ENCODE measurements around the gene ADD1. TPM values are rescaled to one million over a fixed set of nuclear protein-coding genes. Genes with fewer than 3 reads are reported as not detected.

Gene ADD1
- total and polyA plus RNA-seq, 2 of the 13 experiments (the other 11 are each of a cell fraction or from before 2014, with no cell fraction given), result 73.9 to 122 TPM

DNA sequence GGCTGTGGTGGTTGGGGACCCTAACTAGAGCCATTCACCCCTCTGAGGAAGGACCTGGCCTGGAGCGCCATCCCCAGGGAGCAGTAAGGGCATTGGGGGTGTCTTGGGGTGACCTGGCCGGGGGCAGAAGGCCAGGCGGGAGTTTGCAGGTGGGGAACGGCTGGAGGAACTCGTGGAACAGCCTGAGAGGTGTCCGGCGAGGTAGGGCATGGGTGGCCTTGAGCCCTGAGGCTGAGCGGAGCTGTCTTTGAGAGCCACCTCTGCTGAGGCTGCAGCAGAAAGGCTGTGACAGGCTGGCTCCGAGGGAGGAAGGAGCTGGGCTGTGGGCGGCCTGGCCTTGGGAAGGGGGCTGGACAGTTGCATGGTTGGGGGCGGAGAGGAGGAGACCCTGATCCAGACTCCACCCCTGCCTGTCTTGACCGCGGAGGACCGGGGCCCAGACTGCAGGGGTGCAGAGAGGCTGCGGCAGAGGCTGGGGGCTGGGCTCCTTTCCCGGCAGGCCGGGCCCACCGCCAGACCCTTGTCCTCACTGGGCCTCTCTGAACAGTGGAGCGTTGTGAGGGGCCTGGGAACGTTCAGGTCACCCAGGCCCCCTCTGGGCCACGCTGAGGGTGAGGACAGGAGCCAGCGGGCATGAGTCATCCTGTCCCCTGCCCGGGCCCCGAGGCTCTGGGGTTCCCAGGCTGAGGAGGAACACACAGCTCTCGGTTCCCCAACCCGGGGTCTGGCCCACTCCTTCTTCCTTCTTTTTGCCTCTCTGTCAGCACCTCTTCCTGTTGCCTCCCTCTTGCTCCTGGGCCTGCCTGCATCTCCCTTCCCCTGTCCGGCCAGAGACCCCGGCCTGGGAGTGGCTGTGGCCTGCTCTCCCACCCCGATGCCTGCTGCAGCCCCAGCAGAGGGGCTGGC is 42.7 kb upstream of the ADD1 start (continued):
- TF ChIP-seq, protein P1, sequence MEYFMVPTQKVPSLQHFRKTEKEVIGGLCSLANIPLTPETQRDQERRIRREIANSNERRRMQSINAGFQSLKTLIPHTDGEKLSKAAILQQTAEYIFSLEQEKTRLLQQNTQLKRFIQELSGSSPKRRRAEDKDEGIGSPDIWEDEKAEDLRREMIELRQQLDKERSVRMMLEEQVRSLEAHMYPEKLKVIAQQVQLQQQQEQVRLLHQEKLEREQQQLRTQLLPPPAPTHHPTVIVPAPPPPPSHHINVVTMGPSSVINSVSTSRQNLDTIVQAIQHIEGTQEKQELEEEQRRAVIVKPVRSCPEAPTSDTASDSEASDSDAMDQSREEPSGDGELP (IDR thresholded peaks at IDR 0.05; ENCODE audit: borderline replicate concordance, low read depth), result peak; percentile 54; the same call in 1 of the 2 replicates
- TF ChIP-seq, protein P2, sequence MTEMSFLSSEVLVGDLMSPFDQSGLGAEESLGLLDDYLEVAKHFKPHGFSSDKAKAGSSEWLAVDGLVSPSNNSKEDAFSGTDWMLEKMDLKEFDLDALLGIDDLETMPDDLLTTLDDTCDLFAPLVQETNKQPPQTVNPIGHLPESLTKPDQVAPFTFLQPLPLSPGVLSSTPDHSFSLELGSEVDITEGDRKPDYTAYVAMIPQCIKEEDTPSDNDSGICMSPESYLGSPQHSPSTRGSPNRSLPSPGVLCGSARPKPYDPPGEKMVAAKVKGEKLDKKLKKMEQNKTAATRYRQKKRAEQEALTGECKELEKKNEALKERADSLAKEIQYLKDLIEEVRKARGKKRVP (CRISPR knock-in tag; IDR thresholded peaks at IDR 0.05), result peak in 1 of 2 experiments; percentile 8; a peak in 1 of 4 replicates
- TF ChIP-seq CEBPB (IDR thresholded peaks at IDR 0.05; ENCODE audit: borderline replicate concordance, low read depth, low read length) (no peak), BCL6 (CRISPR knock-in tag; IDR thresholded peaks at IDR 0.05) (peak; percentile 82), MAZ (IDR thresholded peaks at IDR 0.05; ENCODE audit: borderline replicate concordance, low read depth, low read length) (0 out of 2 replicates have a peak, but pooled peaks have one; percentile 67), MAZ (CRISPR knock-in tag; IDR thresholded peaks at IDR 0.05; ENCODE audit: low read depth) (peak; percentile 72; the same call in 1 of the 2 replicates), POGZ (CRISPR knock-in tag; IDR thresholded peaks at IDR 0.05) (0 out of 2 replicates have a peak, but pooled peaks have one; percentile 45), ZNF614 (CRISPR knock-in tag; IDR thresholded peaks at IDR 0.05; ENCODE audit: borderline replicate concordance) (0 out of 2 replicates have a peak, but pooled peaks have one; percentile 38), THYN1 (CRISPR knock-in tag; IDR thresholded peaks at IDR 0.05; ENCODE audit: borderline replicate concordance, low read depth) (no peak; the same call in 1 of the 2 replicates), ZNF33A (CRISPR knock-in tag; IDR thresholded peaks at IDR 0.05; ENCODE audit: borderline replicate concordance) (no peak), ZNF605 (CRISPR knock-in tag; IDR thresholded peaks at IDR 0.05) (peak; percentile 75; the same call in 1 of the 2 replicates)
- TF ChIP-seq, protein P3, sequence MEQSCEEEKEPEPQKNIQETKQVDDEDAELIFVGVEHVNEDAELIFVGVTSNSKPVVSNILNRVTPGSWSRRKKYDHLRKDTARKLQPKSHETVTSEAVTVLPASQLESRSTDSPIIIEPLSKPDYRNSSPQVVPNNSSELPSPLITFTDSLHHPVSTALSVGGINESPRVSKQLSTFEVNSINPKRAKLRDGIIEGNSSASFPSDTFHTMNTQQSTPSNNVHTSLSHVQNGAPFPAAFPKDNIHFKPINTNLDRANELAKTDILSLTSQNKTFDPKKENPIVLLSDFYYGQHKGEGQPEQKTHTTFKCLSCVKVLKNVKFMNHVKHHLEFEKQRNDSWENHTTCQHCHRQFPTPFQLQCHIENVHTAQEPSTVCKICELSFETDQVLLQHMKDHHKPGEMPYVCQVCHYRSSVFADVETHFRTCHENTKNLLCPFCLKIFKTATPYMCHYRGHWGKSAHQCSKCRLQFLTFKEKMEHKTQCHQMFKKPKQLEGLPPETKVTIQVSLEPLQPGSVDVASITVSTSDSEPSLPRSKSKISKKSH (CRISPR knock-in tag; IDR thresholded peaks at IDR 0.05; ENCODE audit: borderline replicate concordance), result 0 out of 2 replicates have a peak, but pooled peaks have one; percentile 69
- TF ChIP-seq, protein P4, sequence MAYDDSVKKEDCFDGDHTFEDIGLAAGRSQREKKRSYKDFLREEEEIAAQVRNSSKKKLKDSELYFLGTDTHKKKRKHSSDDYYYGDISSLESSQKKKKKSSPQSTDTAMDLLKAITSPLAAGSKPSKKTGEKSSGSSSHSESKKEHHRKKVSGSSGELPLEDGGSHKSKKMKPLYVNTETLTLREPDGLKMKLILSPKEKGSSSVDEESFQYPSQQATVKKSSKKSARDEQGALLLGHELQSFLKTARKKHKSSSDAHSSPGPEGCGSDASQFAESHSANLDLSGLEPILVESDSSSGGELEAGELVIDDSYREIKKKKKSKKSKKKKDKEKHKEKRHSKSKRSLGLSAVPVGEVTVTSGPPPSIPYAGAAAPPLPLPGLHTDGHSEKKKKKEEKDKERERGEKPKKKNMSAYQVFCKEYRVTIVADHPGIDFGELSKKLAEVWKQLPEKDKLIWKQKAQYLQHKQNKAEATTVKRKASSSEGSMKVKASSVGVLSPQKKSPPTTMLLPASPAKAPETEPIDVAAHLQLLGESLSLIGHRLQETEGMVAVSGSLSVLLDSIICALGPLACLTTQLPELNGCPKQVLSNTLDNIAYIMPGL (CRISPR knock-in tag; IDR thresholded peaks at IDR 0.05; ENCODE audit: borderline replicate concordance in 1 of 2, low read depth in 1 of 2), result 0 out of 4 replicates have a peak, but pooled peaks of 1 of the 2 experiments have one; percentile 12
- TF ChIP-seq, protein P5, sequence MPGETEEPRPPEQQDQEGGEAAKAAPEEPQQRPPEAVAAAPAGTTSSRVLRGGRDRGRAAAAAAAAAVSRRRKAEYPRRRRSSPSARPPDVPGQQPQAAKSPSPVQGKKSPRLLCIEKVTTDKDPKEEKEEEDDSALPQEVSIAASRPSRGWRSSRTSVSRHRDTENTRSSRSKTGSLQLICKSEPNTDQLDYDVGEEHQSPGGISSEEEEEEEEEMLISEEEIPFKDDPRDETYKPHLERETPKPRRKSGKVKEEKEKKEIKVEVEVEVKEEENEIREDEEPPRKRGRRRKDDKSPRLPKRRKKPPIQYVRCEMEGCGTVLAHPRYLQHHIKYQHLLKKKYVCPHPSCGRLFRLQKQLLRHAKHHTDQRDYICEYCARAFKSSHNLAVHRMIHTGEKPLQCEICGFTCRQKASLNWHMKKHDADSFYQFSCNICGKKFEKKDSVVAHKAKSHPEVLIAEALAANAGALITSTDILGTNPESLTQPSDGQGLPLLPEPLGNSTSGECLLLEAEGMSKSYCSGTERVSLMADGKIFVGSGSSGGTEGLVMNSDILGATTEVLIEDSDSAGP (CRISPR knock-in tag; IDR thresholded peaks at IDR 0.05; ENCODE audit: borderline replicate concordance), result peak; percentile 93; the same call in 1 of the 2 replicates
- TF ChIP-seq, protein P6, sequence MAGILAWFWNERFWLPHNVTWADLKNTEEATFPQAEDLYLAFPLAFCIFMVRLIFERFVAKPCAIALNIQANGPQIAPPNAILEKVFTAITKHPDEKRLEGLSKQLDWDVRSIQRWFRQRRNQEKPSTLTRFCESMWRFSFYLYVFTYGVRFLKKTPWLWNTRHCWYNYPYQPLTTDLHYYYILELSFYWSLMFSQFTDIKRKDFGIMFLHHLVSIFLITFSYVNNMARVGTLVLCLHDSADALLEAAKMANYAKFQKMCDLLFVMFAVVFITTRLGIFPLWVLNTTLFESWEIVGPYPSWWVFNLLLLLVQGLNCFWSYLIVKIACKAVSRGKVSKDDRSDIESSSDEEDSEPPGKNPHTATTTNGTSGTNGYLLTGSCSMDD (CRISPR knock-in tag; IDR thresholded peaks at IDR 0.05), result no peak
- TF ChIP-seq, protein P7, sequence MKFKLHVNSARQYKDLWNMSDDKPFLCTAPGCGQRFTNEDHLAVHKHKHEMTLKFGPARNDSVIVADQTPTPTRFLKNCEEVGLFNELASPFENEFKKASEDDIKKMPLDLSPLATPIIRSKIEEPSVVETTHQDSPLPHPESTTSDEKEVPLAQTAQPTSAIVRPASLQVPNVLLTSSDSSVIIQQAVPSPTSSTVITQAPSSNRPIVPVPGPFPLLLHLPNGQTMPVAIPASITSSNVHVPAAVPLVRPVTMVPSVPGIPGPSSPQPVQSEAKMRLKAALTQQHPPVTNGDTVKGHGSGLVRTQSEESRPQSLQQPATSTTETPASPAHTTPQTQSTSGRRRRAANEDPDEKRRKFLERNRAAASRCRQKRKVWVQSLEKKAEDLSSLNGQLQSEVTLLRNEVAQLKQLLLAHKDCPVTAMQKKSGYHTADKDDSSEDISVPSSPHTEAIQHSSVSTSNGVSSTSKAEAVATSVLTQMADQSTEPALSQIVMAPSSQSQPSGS (CRISPR knock-in tag; IDR thresholded peaks at IDR 0.05), result no peak
